ENCODE measurements around the gene SLC13A3. TPM values are rescaled to one million over a fixed set of nuclear protein-coding genes. Genes with fewer than 3 reads are reported as not detected.

SLC13A3 gene
- total and polyA plus RNA-seq, 2 of the 4 experiments (the other 2 are of a cell fraction): 2.5 to 4.2 TPM

DNA sequence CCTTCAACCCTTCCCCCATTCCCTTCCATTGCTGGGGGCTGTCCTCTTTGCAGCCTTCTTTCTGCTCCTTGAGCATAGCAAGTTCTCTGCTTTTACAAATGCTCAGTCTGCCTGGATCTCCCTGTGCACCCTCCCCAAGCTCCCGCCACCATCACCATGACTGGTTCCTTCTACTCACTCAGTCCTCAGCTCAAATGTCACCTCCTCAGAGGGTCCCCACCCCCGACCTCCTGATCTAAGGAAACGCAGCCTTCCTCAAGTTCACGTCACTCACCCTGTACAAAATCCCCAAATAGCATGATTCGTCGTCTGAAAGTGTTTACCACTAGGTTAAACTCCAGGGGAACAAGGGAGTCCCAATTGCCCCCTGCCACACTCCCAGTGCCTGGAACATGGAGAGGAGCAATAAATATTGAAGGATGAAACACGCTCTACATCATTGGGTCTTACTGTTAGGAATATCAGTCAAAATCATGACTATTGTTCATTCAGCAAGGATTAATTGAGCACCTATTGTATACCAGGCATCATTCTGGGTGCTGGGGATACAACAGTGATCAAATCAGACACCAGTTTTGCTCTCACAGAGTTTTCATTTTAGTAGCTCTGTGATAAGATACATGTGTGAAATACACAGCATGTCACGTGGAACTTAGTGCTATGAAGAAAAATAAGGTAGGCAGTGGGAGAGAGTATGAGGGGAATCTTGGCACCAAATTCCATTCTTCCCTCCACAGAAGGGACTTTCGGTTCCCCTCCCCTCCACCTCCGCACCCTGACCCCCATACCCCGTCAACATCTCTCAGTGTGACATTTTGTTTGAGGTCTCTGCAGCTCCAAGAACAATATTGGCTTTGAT is 22.4 kb upstream of the SLC13A3 start (continued):
- TF ChIP-seq, protein P1, sequence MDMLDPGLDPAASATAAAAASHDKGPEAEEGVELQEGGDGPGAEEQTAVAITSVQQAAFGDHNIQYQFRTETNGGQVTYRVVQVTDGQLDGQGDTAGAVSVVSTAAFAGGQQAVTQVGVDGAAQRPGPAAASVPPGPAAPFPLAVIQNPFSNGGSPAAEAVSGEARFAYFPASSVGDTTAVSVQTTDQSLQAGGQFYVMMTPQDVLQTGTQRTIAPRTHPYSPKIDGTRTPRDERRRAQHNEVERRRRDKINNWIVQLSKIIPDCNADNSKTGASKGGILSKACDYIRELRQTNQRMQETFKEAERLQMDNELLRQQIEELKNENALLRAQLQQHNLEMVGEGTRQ (IDR thresholded peaks at IDR 0.05; ENCODE audit: low read depth, low read length): no peak
- no peak for TF ChIP-seq RCOR1 (IDR thresholded peaks at IDR 0.05; ENCODE audit: insufficient replicate concordance, low read length)
- no peak for TF ChIP-seq SMC3 (IDR thresholded peaks at IDR 0.05; ENCODE audit: low read depth, low read length)
- TF ChIP-seq RAD21 (IDR thresholded peaks at IDR 0.05; ENCODE audit: low read length): no peak
- TF ChIP-seq MXI1 (IDR thresholded peaks at IDR 0.05; ENCODE audit: borderline replicate concordance, low read depth, low read length): no peak
- TF ChIP-seq MAFK (IDR thresholded peaks at IDR 0.05; ENCODE audit: low read depth, low read length): no peak
- no peak for TF ChIP-seq FOS (IDR thresholded peaks at IDR 0.05; ENCODE audit: low read depth, low read length)
